ENCODE data around the gene POLR2C.

The POLR2C gene

DNA sequence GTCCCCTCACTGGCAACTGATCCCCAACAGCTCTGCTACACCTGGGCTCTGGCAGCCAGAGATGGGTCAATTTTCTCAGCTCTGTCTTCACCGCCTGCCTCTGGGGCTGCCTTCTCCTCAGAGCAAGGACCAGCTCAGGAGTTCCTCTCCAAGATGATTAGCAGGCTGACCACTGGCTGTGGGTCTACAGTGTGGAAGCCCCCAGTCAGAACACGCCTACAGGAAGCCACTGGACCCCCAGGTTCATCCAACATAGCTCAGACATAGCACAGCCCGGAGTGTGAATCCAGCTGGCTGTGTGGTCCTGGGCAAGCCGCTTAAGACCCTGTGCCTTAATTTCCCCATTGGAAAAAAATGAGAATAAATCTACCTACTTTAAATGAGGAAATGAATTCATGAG lies 18.9 kb downstream of the POLR2C start:
- no peaks in the 10 kb centered on the region for H3K9me3 ChIP-seq (ENCODE audit: control insufficient read depth, low read length)
- H3K27me3 ChIP-seq (ENCODE audit: control insufficient read depth, insufficient read depth, low read length) = no peaks in the 10 kb centered on the region
- H3K27ac ChIP-seq = no peak overlapping the region
- no peak overlapping the region for H3K9ac ChIP-seq
- no peak overlapping the region for H3K4me2 ChIP-seq (ENCODE audit: low read length)
- no peak overlapping the region for H3K4me3 ChIP-seq (ENCODE audit: low read depth, low read length)
- no peak overlapping the region for H2AFZ ChIP-seq
- TF ChIP-seq, protein P1, sequence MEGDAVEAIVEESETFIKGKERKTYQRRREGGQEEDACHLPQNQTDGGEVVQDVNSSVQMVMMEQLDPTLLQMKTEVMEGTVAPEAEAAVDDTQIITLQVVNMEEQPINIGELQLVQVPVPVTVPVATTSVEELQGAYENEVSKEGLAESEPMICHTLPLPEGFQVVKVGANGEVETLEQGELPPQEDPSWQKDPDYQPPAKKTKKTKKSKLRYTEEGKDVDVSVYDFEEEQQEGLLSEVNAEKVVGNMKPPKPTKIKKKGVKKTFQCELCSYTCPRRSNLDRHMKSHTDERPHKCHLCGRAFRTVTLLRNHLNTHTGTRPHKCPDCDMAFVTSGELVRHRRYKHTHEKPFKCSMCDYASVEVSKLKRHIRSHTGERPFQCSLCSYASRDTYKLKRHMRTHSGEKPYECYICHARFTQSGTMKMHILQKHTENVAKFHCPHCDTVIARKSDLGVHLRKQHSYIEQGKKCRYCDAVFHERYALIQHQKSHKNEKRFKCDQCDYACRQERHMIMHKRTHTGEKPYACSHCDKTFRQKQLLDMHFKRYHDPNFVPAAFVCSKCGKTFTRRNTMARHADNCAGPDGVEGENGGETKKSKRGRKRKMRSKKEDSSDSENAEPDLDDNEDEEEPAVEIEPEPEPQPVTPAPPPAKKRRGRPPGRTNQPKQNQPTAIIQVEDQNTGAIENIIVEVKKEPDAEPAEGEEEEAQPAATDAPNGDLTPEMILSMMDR (IDR thresholded peaks at IDR 0.05) = no peak
- H3K36me3 ChIP-seq (ENCODE audit: control insufficient read depth, insufficient read depth, low read length) = no peaks in the 10 kb centered on the region
- peaks cover 18% of the 10 kb centered on the region for H3K79me2 ChIP-seq
- peaks cover 18% of the 10 kb centered on the region for H3K4me1 ChIP-seq

DNA sequence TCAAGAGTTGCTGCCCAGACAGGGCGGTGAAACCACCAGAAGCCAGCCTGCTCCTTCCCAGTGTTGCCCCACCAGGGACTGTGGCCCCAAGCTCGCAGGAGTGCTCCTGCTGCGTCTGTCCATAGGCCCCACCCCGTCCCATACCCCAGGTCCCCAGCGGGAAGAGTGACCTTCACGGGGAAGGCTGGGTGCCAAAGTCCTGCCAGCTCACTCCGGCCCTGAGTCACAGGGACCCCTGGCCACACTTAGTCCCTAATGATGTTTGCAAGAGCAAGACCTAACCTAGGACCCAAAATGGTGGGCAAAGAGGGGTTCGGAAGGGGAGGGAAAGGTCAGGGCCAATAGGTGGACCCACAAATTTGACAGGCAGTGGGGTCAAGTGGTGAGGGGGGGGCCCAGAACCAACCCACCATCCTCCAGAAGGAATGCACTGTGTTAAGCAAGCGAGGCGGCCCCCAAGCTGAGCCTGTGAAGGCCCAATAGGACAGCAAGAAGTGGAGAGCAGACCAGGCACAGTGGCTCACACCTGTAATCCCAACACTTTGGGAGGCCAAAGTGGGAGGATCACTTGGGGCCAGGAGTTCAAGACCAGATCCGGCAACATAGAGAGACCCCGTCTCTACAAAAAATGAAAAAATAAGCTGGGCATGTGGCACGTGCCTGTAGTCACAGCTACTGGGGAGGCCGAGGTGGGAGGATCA lies 20.5 kb downstream of the POLR2C start:
- no peak overlapping the region for H3K9ac ChIP-seq
- TF ChIP-seq, protein P1 (IDR thresholded peaks at IDR 0.05) = no peak

DNA sequence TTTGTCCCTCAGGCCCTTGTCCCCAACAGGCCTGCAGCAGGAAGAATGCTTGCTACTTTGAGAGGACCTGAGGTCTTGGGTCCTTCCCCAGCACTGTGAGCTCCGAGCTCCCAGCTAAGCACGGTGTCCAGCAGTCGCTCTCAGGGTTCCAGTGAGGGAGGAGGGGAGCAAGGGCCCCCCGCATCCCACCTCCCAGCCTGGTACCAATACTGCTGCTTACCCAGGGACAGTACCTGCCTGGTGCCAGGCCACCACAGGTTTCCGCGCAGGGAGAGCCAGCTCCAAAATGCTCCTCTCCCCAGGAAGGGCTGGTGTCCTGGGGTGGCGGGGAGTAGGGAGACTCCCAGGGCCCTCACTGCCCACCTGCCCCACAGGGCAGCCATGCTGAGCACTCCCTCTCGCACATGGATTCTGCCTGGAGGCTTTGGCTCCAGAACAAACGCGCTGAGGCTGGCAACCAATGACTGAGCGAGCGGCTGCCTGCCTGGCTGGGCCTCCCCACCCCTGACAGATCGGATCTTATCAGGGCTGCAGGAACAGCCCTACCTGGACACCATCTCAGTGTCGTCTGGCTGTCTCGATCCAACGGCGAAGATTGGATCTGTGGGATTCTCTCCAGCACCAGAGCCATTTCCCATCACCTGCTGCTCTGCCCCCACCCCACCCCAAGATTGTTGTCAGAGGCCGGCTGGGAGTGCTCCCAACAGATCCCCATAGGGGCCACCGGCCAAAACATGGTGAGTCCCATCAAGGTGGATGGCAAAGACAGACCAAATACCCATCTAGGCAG lies 21.4 kb downstream of the POLR2C start:
- Histone ChIP-seq H3K4me2 (ENCODE audit: low read length) (peak overlapping the region; percentile 47), H3K9me3 (ENCODE audit: control insufficient read depth, low read length) (no peaks in the 10 kb centered on the region), H3K27me3 (ENCODE audit: control insufficient read depth, insufficient read depth, low read length) (no peaks in the 10 kb centered on the region), H3K36me3 (ENCODE audit: control insufficient read depth, insufficient read depth, low read length) (no peaks in the 10 kb centered on the region), H3K9ac (no peak overlapping the region), H2AFZ (peak overlapping the region; percentile 51), H3K27ac (peak overlapping the region; percentile 41), H3K4me1 (peaks cover 15% of the 10 kb centered on the region), H3K4me3 (ENCODE audit: low read depth, low read length) (no peak overlapping the region), H3K79me2 (peaks cover 16% of the 10 kb centered on the region)
- TF ChIP-seq, protein P1 (IDR thresholded peaks at IDR 0.05) = no peak

More for the DNA sequence above, 20.5 kb downstream of the POLR2C start:
- H3K4me1 ChIP-seq = peaks cover 15% of the 10 kb centered on the region
- H3K36me3 ChIP-seq (ENCODE audit: control insufficient read depth, insufficient read depth, low read length) = no peaks in the 10 kb centered on the region
- H3K79me2 ChIP-seq = peaks cover 20% of the 10 kb centered on the region
- H3K27ac ChIP-seq = no peak overlapping the region
- H3K4me2 ChIP-seq (ENCODE audit: low read length) = no peak overlapping the region
- no peaks in the 10 kb centered on the region for H3K27me3 ChIP-seq (ENCODE audit: control insufficient read depth, insufficient read depth, low read length)
- H3K4me3 ChIP-seq (ENCODE audit: low read depth, low read length) = no peak overlapping the region
- H3K9me3 ChIP-seq (ENCODE audit: control insufficient read depth, low read length) = no peaks in the 10 kb centered on the region
- H2AFZ ChIP-seq = no peak overlapping the region

DNA sequence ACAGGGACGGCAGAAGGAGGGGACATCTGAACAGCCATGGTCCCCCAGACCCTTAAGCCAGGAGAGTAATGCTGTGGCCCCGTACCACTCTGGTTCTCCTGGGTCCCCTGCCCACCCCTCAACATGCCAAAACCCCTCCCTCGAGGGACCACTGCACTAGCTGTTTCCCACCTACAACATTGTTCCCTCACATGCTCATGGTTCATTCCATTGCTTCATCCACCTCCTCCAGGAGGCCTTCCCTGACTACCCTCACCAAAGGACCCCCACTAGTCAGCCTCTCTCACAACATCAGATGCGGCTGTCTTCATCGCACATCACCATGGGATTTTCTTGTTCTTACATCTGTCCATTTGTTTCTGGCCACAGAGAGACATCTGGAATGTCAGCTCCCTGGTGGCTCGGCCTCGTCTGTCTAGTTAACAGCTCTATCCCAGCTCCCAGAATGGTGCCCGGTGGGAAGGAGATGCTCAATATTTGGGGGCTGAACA lies 22.1 kb downstream of the POLR2C start:
- Histone ChIP-seq H3K4me3 (ENCODE audit: low read depth, low read length) (no peak overlapping the region), H3K9ac (no peak overlapping the region), H3K4me1 (peaks cover 15% of the 10 kb centered on the region)

More for the DNA sequence above, 22.1 kb downstream of the POLR2C start:
- Histone ChIP-seq H2AFZ (peak overlapping the region; percentile 51), H3K79me2 (peaks cover 15% of the 10 kb centered on the region), H3K9me3 (ENCODE audit: control insufficient read depth, low read length) (no peaks in the 10 kb centered on the region), H3K27ac (peak overlapping the region; percentile 41), H3K4me2 (ENCODE audit: low read length) (peak overlapping the region; percentile 47), H3K27me3 (ENCODE audit: control insufficient read depth, insufficient read depth, low read length) (no peaks in the 10 kb centered on the region), H3K36me3 (ENCODE audit: control insufficient read depth, insufficient read depth, low read length) (no peaks in the 10 kb centered on the region)
- TF ChIP-seq, protein P1 (IDR thresholded peaks at IDR 0.05) = no peak

Measured in parathyroid adenoma (tissue), 2 donors.